ENCODE measurements around the gene SCNN1A.

DNA sequence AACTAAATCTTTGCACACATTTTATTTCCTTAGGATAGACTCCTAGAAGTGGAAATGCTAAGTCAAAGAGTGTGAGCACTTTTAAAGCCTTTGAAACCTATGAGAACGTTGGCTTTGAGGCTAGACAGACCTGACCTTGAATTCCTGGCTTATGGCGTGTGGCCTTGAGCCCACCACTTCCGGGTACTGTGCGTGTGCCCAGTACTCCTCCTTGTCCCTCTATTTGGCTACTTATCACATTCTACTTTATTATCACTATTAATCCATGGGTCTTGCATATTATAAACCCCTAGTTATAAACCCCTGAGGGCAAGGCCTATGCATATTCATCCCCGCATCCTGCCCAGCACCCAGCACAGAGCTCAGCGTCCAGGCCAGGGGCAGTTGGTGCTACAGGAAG lies 43.4 kb upstream of the SCNN1A start:
- no peak for TF ChIP-seq SUZ12 (IDR thresholded peaks at IDR 0.05; ENCODE audit: extremely low read depth, insufficient read depth, insufficient read length)
- no peak for TF ChIP-seq ZNF274 (IDR thresholded peaks at IDR 0.05; ENCODE audit: low read depth, low read length)

Measured in NT2/D1 (cell line).